Esophagus muscularis mucosa (tissue), 4 donors: ENCODE results near the gene RBMS3.

ENCODE experiments used
- EP300 ChIP-seq: sonication (generic); formaldehyde crosslinking; IDR thresholded peaks from one replicate; pipeline ENCODE4 v1.6.1; 2017; ENCODE audit warnings: antibody characterized with exemption
- POLR2A ChIP-seq: fragments of 450-650 bp; IDR thresholded peaks from one replicate; pipeline ENCODE4 v1.6.1; 2017; ENCODE audit warnings: antibody characterized with exemption, moderate library complexity, mild to moderate bottlenecking, low read depth
- POLR2AphosphoS5 ChIP-seq, 2 donors: sonication (generic); formaldehyde crosslinking; IDR thresholded peaks; one replicate each; pipeline ENCODE4 v1.6.1; 2017; ENCODE audit warnings: antibody characterized with exemption in 2 of 2
- TF ChIP-seq, protein P1 (sequence below), 3 experiments: fragments of 200-600 bp in 2 of 3; fragments of 450-650 bp in 1 of 3; sonication (generic) in 2 of 3; IDR thresholded peaks; one replicate each; pipeline ENCODE4 v1.5.1; 2017 to 2019; ENCODE audit warnings: antibody characterized with exemption in 3 of 3, mild to moderate bottlenecking in 2 of 3, moderate library complexity in 1 of 3

- no peak for TF ChIP-seq POLR2A
- TF ChIP-seq, protein P1, sequence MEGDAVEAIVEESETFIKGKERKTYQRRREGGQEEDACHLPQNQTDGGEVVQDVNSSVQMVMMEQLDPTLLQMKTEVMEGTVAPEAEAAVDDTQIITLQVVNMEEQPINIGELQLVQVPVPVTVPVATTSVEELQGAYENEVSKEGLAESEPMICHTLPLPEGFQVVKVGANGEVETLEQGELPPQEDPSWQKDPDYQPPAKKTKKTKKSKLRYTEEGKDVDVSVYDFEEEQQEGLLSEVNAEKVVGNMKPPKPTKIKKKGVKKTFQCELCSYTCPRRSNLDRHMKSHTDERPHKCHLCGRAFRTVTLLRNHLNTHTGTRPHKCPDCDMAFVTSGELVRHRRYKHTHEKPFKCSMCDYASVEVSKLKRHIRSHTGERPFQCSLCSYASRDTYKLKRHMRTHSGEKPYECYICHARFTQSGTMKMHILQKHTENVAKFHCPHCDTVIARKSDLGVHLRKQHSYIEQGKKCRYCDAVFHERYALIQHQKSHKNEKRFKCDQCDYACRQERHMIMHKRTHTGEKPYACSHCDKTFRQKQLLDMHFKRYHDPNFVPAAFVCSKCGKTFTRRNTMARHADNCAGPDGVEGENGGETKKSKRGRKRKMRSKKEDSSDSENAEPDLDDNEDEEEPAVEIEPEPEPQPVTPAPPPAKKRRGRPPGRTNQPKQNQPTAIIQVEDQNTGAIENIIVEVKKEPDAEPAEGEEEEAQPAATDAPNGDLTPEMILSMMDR (IDR thresholded peaks at IDR 0.05) = no peak
- TF ChIP-seq EP300 = no peak
- no peak for TF ChIP-seq POLR2AphosphoS5 (IDR thresholded peaks at IDR 0.05)
Observed at GRCh38 chr3:29896856-29897255, 616.0 kb downstream of the RBMS3 start.
